Measurements from ENCODE around the gene NAPSA.

The NAPSA gene

GRCh38 chr19:50324331-50324730 lies 41.1 kb downstream of the NAPSA start:
- H3K4me3 ChIP-seq (ENCODE audit: low read depth, low read length): no peak overlapping the region
- no peak overlapping the region for H3K14ac ChIP-seq (ENCODE audit: low read length)
- no peak overlapping the region for H3K9ac ChIP-seq (ENCODE audit: low read length)
- H2AFZ ChIP-seq (ENCODE audit: insufficient read depth, low read length, poor library complexity): no peak overlapping the region
- H3K9me3 ChIP-seq (ENCODE audit: insufficient read depth, low read depth, low read length): peaks cover 2% of the 10 kb centered on the region
- H4K12ac ChIP-seq (ENCODE audit: low read depth, low read length): no peak overlapping the region
- H3K36me3 ChIP-seq (ENCODE audit: control insufficient read depth in 1 of 2, insufficient read depth in 2 of 2, low read length in 2 of 2): peaks cover 34 to 42% of the 10 kb centered on the region in 2 experiments
- H3K18ac ChIP-seq (ENCODE audit: low read length): no peak overlapping the region
- H2BK120ac ChIP-seq (ENCODE audit: insufficient read depth, low read length, poor library complexity): no peak overlapping the region
- H2BK5ac ChIP-seq (ENCODE audit: low read depth, low read length, poor library complexity): no peak overlapping the region
- H4K91ac ChIP-seq (ENCODE audit: low read depth, low read length): no peak overlapping the region
- no peaks in the 10 kb centered on the region for H3K27me3 ChIP-seq (ENCODE audit: insufficient read depth, low read length)
- H3K23ac ChIP-seq (ENCODE audit: low read length): no peak overlapping the region
- H3K4me1 ChIP-seq (ENCODE audit: control insufficient read depth in 1 of 2, insufficient read depth in 2 of 2, low read length in 2 of 2): peaks cover 16 to 22% of the 10 kb centered on the region in 2 experiments
- no peak overlapping the region for H3K4me2 ChIP-seq (ENCODE audit: low read length)
- no peak overlapping the region for H4K8ac ChIP-seq (ENCODE audit: low read depth, low read length)
- no CpG with 5 or more reads among the region's 11 CpGs for WGBS (ENCODE audit: extremely low coverage, insufficient coverage, insufficient read length)
- no peak overlapping the region for H2BK12ac ChIP-seq (ENCODE audit: low read length)
- H3K4ac ChIP-seq (ENCODE audit: low read depth, low read length): no peak overlapping the region
- no peak overlapping the region for H2AK5ac ChIP-seq (ENCODE audit: low read length)
- H3K79me2 ChIP-seq (ENCODE audit: control insufficient read depth, insufficient read depth, low read length, poor library complexity): peaks cover 9% of the 10 kb centered on the region
- DNase-seq: no peak
- H3K79me1 ChIP-seq (ENCODE audit: low read length): peaks cover 4% of the 10 kb centered on the region
- H3K27ac ChIP-seq (ENCODE audit: low read depth, low read length): no peak overlapping the region

- Histone ChIP-seq H4K91ac (ENCODE audit: low read depth, low read length) (no peak overlapping the region), H4K12ac (ENCODE audit: low read depth, low read length) (no peak overlapping the region), H3K4ac (ENCODE audit: low read depth, low read length) (no peak overlapping the region), H2BK120ac (ENCODE audit: insufficient read depth, low read length, poor library complexity) (no peak overlapping the region), H3K36me3 (ENCODE audit: control insufficient read depth in 1 of 2, insufficient read depth in 2 of 2, low read length in 2 of 2) (peaks cover 38 to 46% of the 10 kb centered on the region in 2 experiments), H3K27me3 (ENCODE audit: insufficient read depth, low read length) (no peaks in the 10 kb centered on the region), H2BK12ac (ENCODE audit: low read length) (no peak overlapping the region), H3K4me1 (ENCODE audit: control insufficient read depth in 1 of 2, insufficient read depth in 2 of 2, low read length in 2 of 2) (peaks cover 16 to 22% of the 10 kb centered on the region in 2 experiments), H3K4me3 (ENCODE audit: low read depth, low read length) (no peak overlapping the region), H2AK5ac (ENCODE audit: low read length) (no peak overlapping the region), H2BK5ac (ENCODE audit: low read depth, low read length, poor library complexity) (no peak overlapping the region), H3K9ac (ENCODE audit: low read length) (no peak overlapping the region), H3K79me2 (ENCODE audit: control insufficient read depth, insufficient read depth, low read length, poor library complexity) (peaks cover 9% of the 10 kb centered on the region), H3K79me1 (ENCODE audit: low read length) (peaks cover 4% of the 10 kb centered on the region), H3K23ac (ENCODE audit: low read length) (no peak overlapping the region), H3K4me2 (ENCODE audit: low read length) (no peak overlapping the region), H4K8ac (ENCODE audit: low read depth, low read length) (no peak overlapping the region), H3K18ac (ENCODE audit: low read length) (no peak overlapping the region), H3K14ac (ENCODE audit: low read length) (no peak overlapping the region), H3K27ac (ENCODE audit: low read depth, low read length) (no peak overlapping the region), H2AFZ (ENCODE audit: insufficient read depth, low read length, poor library complexity) (no peak overlapping the region), H3K9me3 (ENCODE audit: insufficient read depth, low read depth, low read length) (peaks cover 2% of the 10 kb centered on the region)
- WGBS (ENCODE audit: extremely low coverage, insufficient coverage, insufficient read length): no CpG with 5 or more reads among the region's 12 CpGs
- no peak for DNase-seq
These were observed 41.7 kb downstream of the NAPSA start for GRCh38 chr19:50323782-50324133.

GRCh38 chr19:50322931-50323781 lies 42.3 kb downstream of the NAPSA start:
- no peak overlapping the region for H2BK5ac ChIP-seq (ENCODE audit: low read depth, low read length, poor library complexity)
- H3K4me3 ChIP-seq (ENCODE audit: low read depth, low read length): peak overlapping the region; percentile 30
- H3K79me2 ChIP-seq (ENCODE audit: control insufficient read depth, insufficient read depth, low read length, poor library complexity): peaks cover 4% of the 10 kb centered on the region
- H3K9me3 ChIP-seq (ENCODE audit: insufficient read depth, low read depth, low read length): peaks cover 2% of the 10 kb centered on the region
- no peak overlapping the region for H4K91ac ChIP-seq (ENCODE audit: low read depth, low read length)
- DNase-seq: no peak
- H2BK12ac ChIP-seq (ENCODE audit: low read length): no peak overlapping the region
- H4K8ac ChIP-seq (ENCODE audit: low read depth, low read length): no peak overlapping the region
- H3K9ac ChIP-seq (ENCODE audit: low read length): no peak overlapping the region
- no peak overlapping the region for H3K23ac ChIP-seq (ENCODE audit: low read length)
- no CpG with 5 or more reads among the region's 55 CpGs for whole genome bisulfite sequencing (ENCODE audit: extremely low coverage, insufficient coverage, insufficient read length)
- no peak overlapping the region for H2AK5ac ChIP-seq (ENCODE audit: low read length)
- H2AFZ ChIP-seq (ENCODE audit: insufficient read depth, low read length, poor library complexity): no peak overlapping the region
- peaks cover 16 to 22% of the 10 kb centered on the region in 2 experiments for H3K4me1 ChIP-seq (ENCODE audit: control insufficient read depth in 1 of 2, insufficient read depth in 2 of 2, low read length in 2 of 2)
- no peak overlapping the region for H4K12ac ChIP-seq (ENCODE audit: low read depth, low read length)
- peaks cover 38 to 51% of the 10 kb centered on the region in 2 experiments for H3K36me3 ChIP-seq (ENCODE audit: control insufficient read depth in 1 of 2, insufficient read depth in 2 of 2, low read length in 2 of 2)
- H3K27me3 ChIP-seq (ENCODE audit: insufficient read depth, low read length): no peaks in the 10 kb centered on the region
- H2BK120ac ChIP-seq (ENCODE audit: insufficient read depth, low read length, poor library complexity): no peak overlapping the region
- no peak overlapping the region for H3K14ac ChIP-seq (ENCODE audit: low read length)
- no peak overlapping the region for H3K27ac ChIP-seq (ENCODE audit: low read depth, low read length)
- no peak overlapping the region for H3K4ac ChIP-seq (ENCODE audit: low read depth, low read length)
- no peak overlapping the region for H3K4me2 ChIP-seq (ENCODE audit: low read length)
- no peak overlapping the region for H3K18ac ChIP-seq (ENCODE audit: low read length)
- H3K79me1 ChIP-seq (ENCODE audit: low read length): no peaks in the 10 kb centered on the region

GRCh38 chr19:50322234-50322633 lies 43.2 kb downstream of the NAPSA start:
- peaks cover 2% of the 10 kb centered on the region for H3K9me3 ChIP-seq (ENCODE audit: insufficient read depth, low read depth, low read length)
- H2BK12ac ChIP-seq (ENCODE audit: low read length): no peak overlapping the region
- no peak overlapping the region for H3K4me3 ChIP-seq (ENCODE audit: low read depth, low read length)
- H3K4me2 ChIP-seq (ENCODE audit: low read length): no peak overlapping the region
- no CpG with 5 or more reads among the region's 12 CpGs for WGBS (ENCODE audit: extremely low coverage, insufficient coverage, insufficient read length)
- H3K4ac ChIP-seq (ENCODE audit: low read depth, low read length): no peak overlapping the region
- no peak overlapping the region for H4K12ac ChIP-seq (ENCODE audit: low read depth, low read length)
- H3K27me3 ChIP-seq (ENCODE audit: insufficient read depth, low read length): no peaks in the 10 kb centered on the region
- H3K36me3 ChIP-seq (ENCODE audit: control insufficient read depth in 1 of 2, insufficient read depth in 2 of 2, low read length in 2 of 2): peaks cover 44 to 58% of the 10 kb centered on the region in 2 experiments
- peaks cover 11 to 16% of the 10 kb centered on the region in 2 experiments for H3K4me1 ChIP-seq (ENCODE audit: control insufficient read depth in 1 of 2, insufficient read depth in 2 of 2, low read length in 2 of 2)
- no peak overlapping the region for H4K8ac ChIP-seq (ENCODE audit: low read depth, low read length)
- no peak overlapping the region for H3K14ac ChIP-seq (ENCODE audit: low read length)
- no peak overlapping the region for H2BK5ac ChIP-seq (ENCODE audit: low read depth, low read length, poor library complexity)
- no peak for DNase-seq
- no peak overlapping the region for H3K9ac ChIP-seq (ENCODE audit: low read length)
- H3K18ac ChIP-seq (ENCODE audit: low read length): no peak overlapping the region
- H4K91ac ChIP-seq (ENCODE audit: low read depth, low read length): no peak overlapping the region
- H3K79me2 ChIP-seq (ENCODE audit: control insufficient read depth, insufficient read depth, low read length, poor library complexity): no peaks in the 10 kb centered on the region
- H2AFZ ChIP-seq (ENCODE audit: insufficient read depth, low read length, poor library complexity): no peak overlapping the region
- H3K23ac ChIP-seq (ENCODE audit: low read length): no peak overlapping the region
- H3K27ac ChIP-seq (ENCODE audit: low read depth, low read length): no peak overlapping the region
- H2AK5ac ChIP-seq (ENCODE audit: low read length): no peak overlapping the region
- no peak overlapping the region for H2BK120ac ChIP-seq (ENCODE audit: insufficient read depth, low read length, poor library complexity)
- no peaks in the 10 kb centered on the region for H3K79me1 ChIP-seq (ENCODE audit: low read length)

All from trophoblast cell (in vitro differentiated cells and primary cell).